Astrocyte of the spinal cord (primary cell): Measurements from ENCODE around the gene ITFG1.

Experiments
- DNase-seq: peaks from one replicate; pipeline ENCODE4 v3.0.0; 2011; ENCODE audit warnings: low read depth, low spot score
- H3K4me3 ChIP-seq: 2 replicates; pipeline ENCODE4 v1.5.1; 2011; ENCODE audit warnings: low read depth, mild to moderate bottlenecking, low read length, moderate library complexity
- CTCF ChIP-seq: IDR thresholded peaks from 2 replicates; pipeline ENCODE4 v1.5.1; 2012; ENCODE audit warnings: low read depth, mild to moderate bottlenecking, low read length, inconsistent platforms
- in situ Hi-C: cut with HindIII; loops from 2 replicates; pipeline ENCODE4 v1.10.0; 2017; ENCODE audit warnings: low sequenced_read_pairs

Gene ITFG1

GRCh38 chr16:47499080-47499699, 38.3 kb upstream of the ITFG1 start:
- TF ChIP-seq CTCF = no peak
- in situ Hi-C loops = no loop called here
- no peak overlapping the region for H3K4me3 ChIP-seq
- DNase-seq = no peak

GRCh38 chr16:47493381-47494337, 32.8 kb upstream of the ITFG1 start:
- no peak overlapping the region for H3K4me3 ChIP-seq
- in situ Hi-C loops = no loop called here

GRCh38 chr16:47492428-47493377, 31.8 kb upstream of the ITFG1 start:
- H3K4me3 ChIP-seq = no peak overlapping the region
- no peak for TF ChIP-seq CTCF

More at GRCh38 chr16:47493381-47494337, 32.8 kb upstream of the ITFG1 start:
- no peak for DNase-seq
- TF ChIP-seq CTCF = no peak

GRCh38 chr16:47492036-47492427, 31.2 kb upstream of the ITFG1 start:
- H3K4me3 ChIP-seq = no peak overlapping the region
- in situ Hi-C loops = no loop called here
- no peak for DNase-seq
- TF ChIP-seq CTCF = no peak

More at GRCh38 chr16:47492428-47493377, 31.8 kb upstream of the ITFG1 start:
- in situ Hi-C loops = no loop called here
- DNase-seq = peak; percentile 38

GRCh38 chr16:47490471-47490870, 29.6 kb upstream of the ITFG1 start:
- DNase-seq = no peak
- no peak overlapping the region for H3K4me3 ChIP-seq

More at GRCh38 chr16:47490471-47490870, 29.6 kb upstream of the ITFG1 start:
- no peak for TF ChIP-seq CTCF
- in situ Hi-C loops = no loop called here
